GM13977 (cell line): ENCODE data around the gene HLA-DRA.
A peak's percentile ranks its signal among the peaks of the same experiment; 100 is the strongest.
"Not testable (repeated sequence)": the region's sequence is repeated elsewhere in the genome, so short reads cannot be mapped to it uniquely, and the experiment has no call there.

Experiments
- DNase-seq: peaks from one replicate; pipeline ENCODE4 v3.0.0; 2012; ENCODE audit warnings: low spot score
- in situ Hi-C: fragments of 300-500 bp; cut with MboI; formaldehyde crosslinking; loops from one replicate; pipeline ENCODE4 v1.12.0; 2022; ENCODE audit warnings: low sequenced_read_pairs, low pct_unique_long_range_greater_than_20kb, mixed read lengths, inconsistent platforms; ENCODE audit not compliant: unreplicated experiment
- TF ChIP-seq, protein P1 (sequence below): IDR thresholded peaks from 2 replicates; pipeline ENCODE4 v1.5.1; 2012; ENCODE audit warnings: mild to moderate bottlenecking, control low read depth; ENCODE audit not compliant: insufficient read depth; ENCODE audit errors: extremely low read depth, missing control alignments

Gene HLA-DRA

DNA sequence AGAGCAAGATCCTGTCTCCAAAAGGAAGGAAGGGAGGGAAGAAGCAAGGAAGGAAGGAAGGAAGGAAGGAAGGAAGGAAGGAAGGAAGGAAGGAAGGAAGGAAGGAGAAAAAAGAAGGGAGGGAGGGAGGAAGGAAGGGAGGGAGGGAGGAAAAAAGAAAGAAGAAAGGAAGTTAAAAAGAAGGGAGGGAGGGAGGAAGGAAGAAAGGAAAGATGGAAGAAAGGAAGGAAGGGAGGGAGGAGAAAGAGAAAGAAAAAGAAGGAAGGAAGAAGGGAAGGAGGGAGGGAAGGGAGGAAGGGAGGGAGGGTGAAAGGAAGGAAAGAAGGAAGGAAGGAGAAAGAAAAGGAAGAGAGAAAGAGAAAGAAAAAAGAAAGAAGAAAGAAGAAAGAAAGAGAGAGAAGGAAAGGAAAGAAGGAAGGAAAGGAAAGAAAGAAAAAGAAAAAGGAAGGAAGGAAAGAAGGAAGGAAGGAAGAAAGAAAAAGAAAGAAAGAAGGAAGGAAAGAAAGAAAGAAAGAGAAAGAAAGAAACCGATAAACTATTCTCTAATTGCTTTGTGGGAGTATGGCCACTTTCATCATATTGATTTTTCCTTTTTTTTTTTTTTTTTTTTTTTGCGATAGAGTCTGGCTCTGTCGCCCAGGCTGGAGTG, 9.5 kb downstream of the HLA-DRA start:
- in situ Hi-C loops: no loop called here
- TF ChIP-seq, protein P1, sequence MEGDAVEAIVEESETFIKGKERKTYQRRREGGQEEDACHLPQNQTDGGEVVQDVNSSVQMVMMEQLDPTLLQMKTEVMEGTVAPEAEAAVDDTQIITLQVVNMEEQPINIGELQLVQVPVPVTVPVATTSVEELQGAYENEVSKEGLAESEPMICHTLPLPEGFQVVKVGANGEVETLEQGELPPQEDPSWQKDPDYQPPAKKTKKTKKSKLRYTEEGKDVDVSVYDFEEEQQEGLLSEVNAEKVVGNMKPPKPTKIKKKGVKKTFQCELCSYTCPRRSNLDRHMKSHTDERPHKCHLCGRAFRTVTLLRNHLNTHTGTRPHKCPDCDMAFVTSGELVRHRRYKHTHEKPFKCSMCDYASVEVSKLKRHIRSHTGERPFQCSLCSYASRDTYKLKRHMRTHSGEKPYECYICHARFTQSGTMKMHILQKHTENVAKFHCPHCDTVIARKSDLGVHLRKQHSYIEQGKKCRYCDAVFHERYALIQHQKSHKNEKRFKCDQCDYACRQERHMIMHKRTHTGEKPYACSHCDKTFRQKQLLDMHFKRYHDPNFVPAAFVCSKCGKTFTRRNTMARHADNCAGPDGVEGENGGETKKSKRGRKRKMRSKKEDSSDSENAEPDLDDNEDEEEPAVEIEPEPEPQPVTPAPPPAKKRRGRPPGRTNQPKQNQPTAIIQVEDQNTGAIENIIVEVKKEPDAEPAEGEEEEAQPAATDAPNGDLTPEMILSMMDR: no peak
- no peak for DNase-seq

DNA sequence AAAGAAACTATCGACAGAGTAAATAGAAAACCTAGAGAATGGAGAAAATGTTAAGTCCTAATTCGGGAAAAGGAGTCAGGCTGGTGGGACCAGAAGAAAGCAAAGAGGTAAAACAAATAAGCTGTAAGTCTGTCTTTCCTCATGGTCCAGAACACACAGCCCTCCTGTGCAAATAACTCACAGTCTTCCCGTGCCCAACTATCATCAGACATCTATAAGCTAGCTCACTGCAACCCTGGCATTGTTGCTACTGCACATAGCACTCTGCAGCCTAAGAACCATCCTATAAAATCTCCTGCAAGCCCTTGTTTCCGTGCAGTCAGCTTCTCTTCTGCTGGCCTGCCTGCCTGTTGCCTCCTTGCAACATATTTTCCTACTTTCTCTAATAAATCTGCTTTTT, 17.4 kb downstream of the HLA-DRA start:
- DNase-seq: no peak
- in situ Hi-C loops: no loop called here
- TF ChIP-seq, protein P1: no peak

DNA sequence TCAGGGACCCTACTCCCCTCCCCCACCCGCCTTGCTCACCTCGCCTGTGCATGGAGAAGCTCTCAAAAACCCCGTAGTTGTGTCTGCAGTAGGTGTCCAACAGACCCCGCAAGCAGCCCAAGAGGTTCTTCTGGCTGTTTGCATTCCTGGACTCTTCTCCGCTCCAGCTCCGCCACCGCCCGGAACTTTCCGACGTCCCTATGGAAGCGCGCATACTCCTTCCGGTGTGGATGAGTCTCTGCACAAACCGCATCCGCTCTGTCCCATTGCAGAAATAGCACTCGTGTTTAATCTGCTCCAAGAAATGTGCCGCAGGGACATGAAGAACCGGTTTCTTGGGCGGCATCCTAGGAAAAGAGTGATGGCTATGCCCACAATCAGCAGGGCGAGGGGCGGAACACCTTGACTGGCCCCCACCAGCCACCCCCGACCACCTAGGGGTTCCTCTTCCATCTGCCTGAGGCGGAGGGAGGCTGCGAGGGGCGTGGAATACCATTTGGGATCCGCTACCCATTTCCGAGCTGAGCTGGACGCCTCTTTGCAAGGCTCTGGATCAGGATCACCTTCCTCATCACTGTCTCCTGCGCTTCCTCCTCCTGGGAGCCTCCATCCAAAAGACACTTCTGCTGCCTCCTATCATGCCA, 20.2 kb downstream of the HLA-DRA start:
- TF ChIP-seq, protein P1: no peak
- in situ Hi-C loops: no loop called here
- no peak for DNase-seq

DNA sequence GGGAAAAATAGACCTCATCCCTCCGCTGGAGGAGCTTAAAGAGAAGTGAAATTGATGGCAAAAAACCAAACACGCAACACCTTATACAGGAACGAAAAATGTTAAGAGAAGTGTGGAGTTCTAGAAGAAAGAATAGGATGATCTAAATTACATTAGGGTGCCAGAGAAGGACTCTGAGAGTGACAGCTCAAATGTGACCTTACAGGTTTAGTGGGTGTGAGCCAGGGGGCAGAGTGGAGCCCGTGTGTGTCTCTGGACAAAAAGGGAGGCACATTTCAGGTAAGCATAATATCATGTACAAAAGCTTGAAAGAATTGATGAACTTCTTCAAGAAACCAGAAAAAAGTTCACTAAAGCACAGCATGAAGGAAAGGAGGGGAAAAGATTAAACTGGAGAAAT, 20.8 kb downstream of the HLA-DRA start:
- no peak for DNase-seq
- TF ChIP-seq, protein P1: peak; percentile 49
- in situ Hi-C loops: no loop called here

DNA sequence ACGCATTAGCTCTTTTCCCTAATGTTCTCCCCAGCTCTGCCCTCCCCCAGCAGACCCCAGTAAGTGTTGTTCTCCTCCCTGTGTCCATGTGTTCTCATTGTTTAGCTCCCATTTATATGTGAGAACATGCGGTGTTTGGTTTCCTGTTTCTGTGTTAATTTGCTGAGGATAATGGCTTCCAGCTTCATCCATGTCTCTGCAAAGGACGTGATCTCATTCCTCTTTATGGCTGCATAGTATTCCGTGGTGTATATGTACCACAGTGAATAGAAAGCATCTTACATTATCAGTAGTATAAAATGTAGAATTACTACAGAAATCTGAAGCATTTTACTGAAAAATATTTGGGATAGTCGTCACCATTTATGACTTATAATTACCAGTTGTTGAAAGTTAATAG, 21.8 kb downstream of the HLA-DRA start:
- TF ChIP-seq, protein P1: no peak
- DNase-seq: no peak
- in situ Hi-C loops: no loop called here

DNA sequence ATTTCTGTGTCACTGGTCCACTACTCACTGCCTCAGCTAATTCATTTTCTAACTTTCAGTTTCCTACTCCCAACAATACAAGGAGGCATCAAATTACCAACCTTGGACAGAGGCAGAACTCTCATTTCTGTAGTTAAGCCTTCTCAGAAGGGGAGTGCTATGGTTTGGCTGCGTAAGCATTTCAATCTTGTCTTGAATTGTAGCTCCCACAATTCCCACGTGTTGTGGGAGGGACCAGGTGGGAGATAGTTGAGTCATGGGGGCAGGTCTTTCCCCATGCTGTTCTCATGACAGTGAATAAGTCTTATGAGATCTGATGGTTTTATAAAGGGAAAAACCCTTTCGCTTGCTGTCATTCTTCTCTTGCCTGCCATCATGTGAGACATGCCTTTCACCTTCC, 22.9 kb downstream of the HLA-DRA start:
- peak; percentile 45 for DNase-seq
- in situ Hi-C loops: no loop called here
- TF ChIP-seq, protein P1: no peak

DNA sequence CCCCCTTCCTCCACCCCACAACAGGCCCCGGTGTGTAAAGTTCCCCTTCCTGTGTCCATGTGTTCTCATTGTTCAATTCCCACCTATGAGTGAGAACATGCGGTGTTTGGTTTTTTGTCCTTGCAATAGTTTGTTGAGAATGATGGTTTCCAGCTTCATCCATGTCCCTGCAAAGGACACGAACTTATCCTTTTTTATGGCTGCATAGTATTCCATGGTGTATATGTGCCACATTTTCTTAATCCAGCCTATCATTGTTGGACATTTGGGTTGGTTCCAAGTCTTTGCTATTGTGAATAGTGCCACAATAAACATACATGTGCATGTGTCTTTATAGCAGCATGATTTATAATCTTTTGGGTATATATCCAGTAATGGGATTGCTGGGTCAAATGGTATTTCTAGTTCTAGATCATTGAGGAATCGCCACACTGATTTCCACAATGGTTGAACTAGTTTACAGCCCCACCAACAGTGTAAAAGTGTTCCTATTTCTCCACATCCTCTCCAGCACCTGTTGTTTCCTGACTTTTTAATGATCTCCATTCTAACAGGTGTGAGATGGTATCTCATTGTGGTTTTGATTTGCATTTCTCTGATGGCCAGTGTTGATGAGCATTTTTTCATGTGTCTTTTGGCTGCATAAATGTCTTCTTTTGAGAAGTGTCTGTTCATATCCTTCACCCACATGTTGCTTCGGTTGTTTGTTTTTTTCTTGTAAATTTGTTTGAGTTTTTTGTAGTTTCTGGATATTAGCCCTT, 28.2 kb downstream of the HLA-DRA start:
- in situ Hi-C loops, DNase-seq: not testable (repeated sequence)
